Bronchial epithelial cell (primary cell): ENCODE data around the gene CDH6. TPM values are rescaled to one million over a fixed set of nuclear protein-coding genes. Genes with fewer than 3 reads are reported as not detected.

Experiments used
- DNase-seq: peaks from one replicate; pipeline ENCODE4 v3.0.0-alpha.2; 2010; ENCODE audit warnings: low read depth
- FAIRE-seq: peaks from 2 replicates; lab custom pipeline; 2011; peaks lifted over from hg19 to GRCh38; lab: Jason Lieb, UNC
- H3K27me3 ChIP-seq: 2 replicates; pipeline ENCODE4 v1.5.1; 2011; ENCODE audit warnings: low read length; ENCODE audit not compliant: control insufficient read depth, insufficient read depth
- H3K36me3 ChIP-seq: 2 replicates; pipeline ENCODE4 v1.5.1; 2011; ENCODE audit warnings: low read length; ENCODE audit not compliant: control insufficient read depth, insufficient read depth
- H3K4me3 ChIP-seq: 2 replicates; pipeline ENCODE4 v1.5.1; 2011; ENCODE audit warnings: mild to moderate bottlenecking, low read depth, low read length, control low read depth
- CTCF ChIP-seq: IDR thresholded peaks from 2 replicates; pipeline ENCODE4 v1.5.1; 2011; ENCODE audit warnings: mild to moderate bottlenecking, moderate library complexity, low read length, control low read depth, inconsistent platforms; ENCODE audit not compliant: insufficient read depth, severe bottlenecking
- total RNA-seq: library from RNA; depleted of rRNA; stranded (reverse); fragments of >200 nt; gene quantifications from 2 replicates; pipeline ENCODE4 v1.2.1, GENCODE V29; 2014

Gene CDH6
- total RNA-seq, 1 donor from 2014 or later, result 9.5 TPM

GRCh38 chr5:31197183-31197582 is 3.7 kb downstream of the CDH6 start:
- H3K36me3 ChIP-seq, result no peaks in the 10 kb centered on the region
- H3K27me3 ChIP-seq, result no peaks in the 10 kb centered on the region
- H3K4me3 ChIP-seq, result no peak overlapping the region
- FAIRE-seq (no peak), DNase-seq (peak; percentile 32)
- TF ChIP-seq CTCF, result no peak

- no peak for FAIRE-seq
- Histone ChIP-seq H3K27me3 (no peaks in the 10 kb centered on the region), H3K36me3 (no peaks in the 10 kb centered on the region), H3K4me3 (no peak overlapping the region)
- no peak for TF ChIP-seq CTCF
- no peak for DNase-seq
Measured at GRCh38 chr5:31204958-31205357, 11.5 kb downstream of the CDH6 start.

- FAIRE-seq (no peak), DNase-seq (no peak)
- H3K27me3 ChIP-seq, result no peaks in the 10 kb centered on the region
- no peak for TF ChIP-seq CTCF
- no peaks in the 10 kb centered on the region for H3K36me3 ChIP-seq
- H3K4me3 ChIP-seq, result no peak overlapping the region
Measured at GRCh38 chr5:31208043-31208442, 14.6 kb downstream of the CDH6 start.

- no peak for FAIRE-seq
- no peak for DNase-seq
- Histone ChIP-seq H3K36me3 (no peaks in the 10 kb centered on the region), H3K4me3 (no peak overlapping the region), H3K27me3 (no peaks in the 10 kb centered on the region)
- TF ChIP-seq CTCF, result no peak
Measured at GRCh38 chr5:31209334-31209733, 15.8 kb downstream of the CDH6 start.

GRCh38 chr5:31211098-31211497 is 17.6 kb downstream of the CDH6 start:
- no peak for DNase-seq
- FAIRE-seq, result no peak
- no peaks in the 10 kb centered on the region for H3K27me3 ChIP-seq
- H3K36me3 ChIP-seq, result no peaks in the 10 kb centered on the region
- no peak for TF ChIP-seq CTCF
- H3K4me3 ChIP-seq, result no peak overlapping the region

GRCh38 chr5:31213257-31213656 is 19.8 kb downstream of the CDH6 start:
- no peak overlapping the region for H3K4me3 ChIP-seq
- no peak for TF ChIP-seq CTCF
- DNase-seq (no peak), FAIRE-seq (no peak)
- no peaks in the 10 kb centered on the region for H3K27me3 ChIP-seq
- no peaks in the 10 kb centered on the region for H3K36me3 ChIP-seq
